ENCODE results near the gene ABHD4. TPM values are rescaled to one million over a fixed set of nuclear protein-coding genes. Genes with fewer than 3 reads are reported as not detected.

The ABHD4 gene
- total and polyA plus RNA-seq, 4 donors, result 9.0 to 32.9 (median 11.1) TPM

DNA sequence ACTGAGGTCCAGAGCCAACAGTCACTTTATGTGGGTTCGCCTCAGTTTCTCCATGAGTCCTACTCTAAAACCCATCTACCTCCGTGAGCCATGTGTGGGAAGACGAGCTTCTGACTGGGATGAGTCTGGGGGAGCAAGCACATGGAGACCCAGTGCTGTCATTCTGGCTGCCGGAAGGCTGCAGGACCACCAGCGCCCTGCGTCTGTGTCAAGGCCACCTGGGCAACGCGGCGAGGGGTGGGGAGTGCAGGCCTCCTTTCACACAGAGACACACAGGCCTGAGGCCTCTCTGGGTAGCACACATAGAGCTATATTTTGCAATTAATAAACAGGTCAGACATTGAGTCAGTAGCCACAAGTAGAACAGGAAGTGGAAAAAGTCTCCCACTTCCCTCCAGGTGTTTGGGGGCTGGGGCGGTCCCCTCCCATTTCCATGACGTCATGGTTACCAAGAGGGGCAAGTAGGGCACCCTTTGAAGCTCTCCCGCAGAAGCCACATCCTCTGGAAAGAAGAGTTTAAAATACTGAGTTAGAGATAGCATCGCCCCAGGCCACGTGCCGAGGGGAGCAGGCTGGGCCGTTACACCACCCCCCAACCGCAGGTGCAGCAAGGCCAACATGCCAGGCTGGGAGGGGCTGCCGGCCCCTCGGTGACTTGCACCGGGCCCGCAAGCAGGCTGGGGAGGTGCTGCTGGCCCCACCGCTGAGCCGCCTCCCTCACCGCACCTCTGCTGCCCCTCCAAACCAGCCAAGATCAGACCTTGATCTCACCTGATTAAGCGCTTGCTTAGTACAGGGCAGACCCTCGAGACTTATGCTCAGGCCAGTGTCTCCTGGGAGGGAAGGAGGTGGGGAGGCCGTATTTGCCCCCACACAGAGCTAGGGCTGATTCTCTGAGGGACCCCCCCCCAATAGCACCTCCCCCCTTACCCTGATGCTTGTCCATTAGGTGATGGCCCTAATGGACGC, 41.8 kb upstream of the ABHD4 start:
- 61% methylated on average over 28 of the region's 28 CpGs for WGBS
- H3K4me1 ChIP-seq (ENCODE audit: control insufficient read depth in 4 of 4, insufficient read depth in 4 of 4, low read length in 3 of 4), result peaks cover 3 to 16% (median 9%) of the 10 kb centered on the region in 4 donors
- H3K9ac ChIP-seq (ENCODE audit: low read depth in 1 of 2, low read length in 2 of 2), result no peak overlapping the region
- no peak for DNase-seq (ENCODE audit: low spot score)
- H3K27me3 ChIP-seq (ENCODE audit: control insufficient read depth in 4 of 4, insufficient read depth in 4 of 4, low read length in 3 of 4), result no peaks in the 10 kb centered on the region
- no peaks in the 10 kb centered on the region for H3K36me3 ChIP-seq (ENCODE audit: control insufficient read depth in 4 of 4, insufficient read depth in 3 of 4, low read depth in 1 of 4, low read length in 3 of 4)
- H3K27ac ChIP-seq (ENCODE audit: low read depth in 1 of 2, low read length in 2 of 2), result peak overlapping the region; percentile 6 to 55
- no peak overlapping the region for H3K4me3 ChIP-seq (ENCODE audit: low read depth in 1 of 3, low read length in 3 of 3)
- H3K9me3 ChIP-seq (ENCODE audit: control insufficient read depth in 4 of 4, low read length in 3 of 4), result no peaks in the 10 kb centered on the region
- no peak for TF ChIP-seq ZBTB33 (IDR thresholded peaks at IDR 0.05)
- TF ChIP-seq ATF3 (IDR thresholded peaks at IDR 0.05), result no peak
- no peak for TF ChIP-seq RAD21 (IDR thresholded peaks at IDR 0.05)
- no peak for TF ChIP-seq TAF1 (conservative IDR thresholded peaks at IDR 0.05)
- TF ChIP-seq HNF4A (conservative IDR thresholded peaks at IDR 0.05), result no peak
- TF ChIP-seq SP1 (IDR thresholded peaks at IDR 0.05), result peak; percentile 51

DNA sequence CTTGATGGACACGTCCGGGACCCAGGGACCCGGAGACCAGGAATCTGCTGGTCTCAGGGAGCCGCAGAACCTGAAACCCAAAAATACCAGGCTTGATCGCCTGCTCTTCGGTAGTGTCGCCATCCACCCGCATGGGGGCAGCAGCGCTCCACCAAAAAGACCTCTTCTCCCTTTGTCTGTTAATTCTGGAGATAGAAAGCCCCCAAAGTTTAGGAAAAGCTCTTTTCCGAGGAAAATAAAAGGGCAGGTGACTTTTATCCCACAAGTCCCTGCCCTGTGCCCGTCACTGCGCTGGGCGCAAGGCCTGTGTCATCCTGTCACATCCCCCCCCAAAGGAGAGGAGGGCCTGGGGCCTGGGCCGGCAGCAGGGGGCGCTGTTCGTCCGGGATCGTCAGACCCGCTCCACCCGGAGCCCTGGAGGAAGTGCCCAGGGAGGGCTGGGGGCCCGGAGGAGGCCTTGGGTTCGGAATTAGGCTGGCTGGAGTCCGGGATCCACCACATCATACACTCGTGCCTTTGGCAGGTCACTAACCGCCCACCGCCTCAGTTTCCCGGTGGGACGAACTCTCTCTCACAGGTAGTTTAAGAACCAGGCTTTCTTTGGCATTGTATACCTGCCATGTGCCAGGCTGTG, 41.0 kb upstream of the ABHD4 start:
- no peaks in the 10 kb centered on the region for H3K36me3 ChIP-seq (ENCODE audit: control insufficient read depth in 4 of 4, insufficient read depth in 3 of 4, low read depth in 1 of 4, low read length in 3 of 4)
- TF ChIP-seq RAD21 (IDR thresholded peaks at IDR 0.05) (peak; percentile 95 to 96), HNF4A (conservative IDR thresholded peaks at IDR 0.05) (no peak), YY1 (IDR thresholded peaks at IDR 0.05) (no peak), FOXA2 (IDR thresholded peaks at IDR 0.05) (no peak), ZBTB33 (IDR thresholded peaks at IDR 0.05) (no peak)
- TF ChIP-seq, protein P1, sequence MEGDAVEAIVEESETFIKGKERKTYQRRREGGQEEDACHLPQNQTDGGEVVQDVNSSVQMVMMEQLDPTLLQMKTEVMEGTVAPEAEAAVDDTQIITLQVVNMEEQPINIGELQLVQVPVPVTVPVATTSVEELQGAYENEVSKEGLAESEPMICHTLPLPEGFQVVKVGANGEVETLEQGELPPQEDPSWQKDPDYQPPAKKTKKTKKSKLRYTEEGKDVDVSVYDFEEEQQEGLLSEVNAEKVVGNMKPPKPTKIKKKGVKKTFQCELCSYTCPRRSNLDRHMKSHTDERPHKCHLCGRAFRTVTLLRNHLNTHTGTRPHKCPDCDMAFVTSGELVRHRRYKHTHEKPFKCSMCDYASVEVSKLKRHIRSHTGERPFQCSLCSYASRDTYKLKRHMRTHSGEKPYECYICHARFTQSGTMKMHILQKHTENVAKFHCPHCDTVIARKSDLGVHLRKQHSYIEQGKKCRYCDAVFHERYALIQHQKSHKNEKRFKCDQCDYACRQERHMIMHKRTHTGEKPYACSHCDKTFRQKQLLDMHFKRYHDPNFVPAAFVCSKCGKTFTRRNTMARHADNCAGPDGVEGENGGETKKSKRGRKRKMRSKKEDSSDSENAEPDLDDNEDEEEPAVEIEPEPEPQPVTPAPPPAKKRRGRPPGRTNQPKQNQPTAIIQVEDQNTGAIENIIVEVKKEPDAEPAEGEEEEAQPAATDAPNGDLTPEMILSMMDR (IDR thresholded peaks at IDR 0.05; ENCODE audit: low read depth, low read length, missing input control), result peak; percentile 72
- H3K27ac ChIP-seq (ENCODE audit: low read depth in 1 of 2, low read length in 2 of 2), result peak overlapping the region; percentile 6 to 55
- DNase-seq (ENCODE audit: low spot score), result peak; percentile 91
- peaks cover 5 to 22% (median 14%) of the 10 kb centered on the region in 4 donors for H3K4me1 ChIP-seq (ENCODE audit: control insufficient read depth in 4 of 4, insufficient read depth in 4 of 4, low read length in 3 of 4)
- no peaks in the 10 kb centered on the region for H3K9me3 ChIP-seq (ENCODE audit: control insufficient read depth in 4 of 4, low read length in 3 of 4)
- no peak overlapping the region for H3K4me3 ChIP-seq (ENCODE audit: low read depth in 1 of 3, low read length in 3 of 3)
- peak overlapping the region in 1 of 2 donors; percentile 24 for H3K9ac ChIP-seq (ENCODE audit: low read depth in 1 of 2, low read length in 2 of 2)
- 9% methylated on average over 28 of the region's 28 CpGs for WGBS
- H3K27me3 ChIP-seq (ENCODE audit: control insufficient read depth in 4 of 4, insufficient read depth in 4 of 4, low read length in 3 of 4), result no peaks in the 10 kb centered on the region

Measured in liver (tissue), 9 donors.